ENCODE measurements around the gene TMEM108.

DNA sequence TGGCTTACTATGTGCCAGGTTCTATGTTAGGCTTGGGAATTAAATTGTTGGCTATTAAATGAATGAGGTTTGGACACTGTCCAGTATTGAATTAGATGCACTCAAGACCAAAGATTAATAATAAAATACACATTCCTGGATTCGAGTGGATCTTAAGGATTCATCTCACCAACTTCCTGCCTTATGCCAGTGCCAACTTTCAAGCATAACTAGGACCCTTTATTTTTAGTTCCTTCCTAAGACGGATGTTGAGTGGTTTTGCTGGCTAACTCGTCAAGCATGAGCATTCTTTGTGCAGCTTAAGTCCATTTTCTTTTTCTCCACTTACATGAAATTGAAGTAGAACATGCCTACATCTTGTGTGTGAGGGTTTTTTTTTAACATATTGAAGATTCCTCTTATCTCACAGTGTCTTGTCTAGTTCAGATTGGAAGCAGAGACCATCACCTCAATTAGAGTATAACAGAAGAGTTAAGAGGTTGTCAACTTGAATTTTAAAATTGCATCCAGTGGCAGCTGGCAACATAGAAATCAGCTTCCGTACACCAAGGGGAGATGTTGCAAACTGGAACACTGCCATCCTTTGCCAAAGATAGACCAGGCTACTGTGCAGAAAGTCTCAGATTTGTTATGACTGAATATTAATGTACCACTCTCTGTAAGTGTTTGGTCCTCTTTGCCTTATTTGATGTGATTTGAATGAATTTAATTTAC lies 255.4 kb downstream of the TMEM108 start:
- TF ChIP-seq, protein P1, sequence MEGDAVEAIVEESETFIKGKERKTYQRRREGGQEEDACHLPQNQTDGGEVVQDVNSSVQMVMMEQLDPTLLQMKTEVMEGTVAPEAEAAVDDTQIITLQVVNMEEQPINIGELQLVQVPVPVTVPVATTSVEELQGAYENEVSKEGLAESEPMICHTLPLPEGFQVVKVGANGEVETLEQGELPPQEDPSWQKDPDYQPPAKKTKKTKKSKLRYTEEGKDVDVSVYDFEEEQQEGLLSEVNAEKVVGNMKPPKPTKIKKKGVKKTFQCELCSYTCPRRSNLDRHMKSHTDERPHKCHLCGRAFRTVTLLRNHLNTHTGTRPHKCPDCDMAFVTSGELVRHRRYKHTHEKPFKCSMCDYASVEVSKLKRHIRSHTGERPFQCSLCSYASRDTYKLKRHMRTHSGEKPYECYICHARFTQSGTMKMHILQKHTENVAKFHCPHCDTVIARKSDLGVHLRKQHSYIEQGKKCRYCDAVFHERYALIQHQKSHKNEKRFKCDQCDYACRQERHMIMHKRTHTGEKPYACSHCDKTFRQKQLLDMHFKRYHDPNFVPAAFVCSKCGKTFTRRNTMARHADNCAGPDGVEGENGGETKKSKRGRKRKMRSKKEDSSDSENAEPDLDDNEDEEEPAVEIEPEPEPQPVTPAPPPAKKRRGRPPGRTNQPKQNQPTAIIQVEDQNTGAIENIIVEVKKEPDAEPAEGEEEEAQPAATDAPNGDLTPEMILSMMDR (optimal IDR thresholded peaks at IDR 0.05 in 1 of 3, IDR thresholded peaks at IDR 0.05 in 1 of 3, conservative IDR thresholded peaks at IDR 0.05 in 1 of 3; ENCODE audit: extremely low read depth in 1 of 3, insufficient read depth in 2 of 3, low read length in 3 of 3): no peak
- TF ChIP-seq EZH2 (IDR thresholded peaks at IDR 0.05; ENCODE audit: low read length): no peak

Measured in keratinocyte (primary cell).